ENCODE measurements around the gene FSHB. TPM values are rescaled to one million over a fixed set of nuclear protein-coding genes. Genes with fewer than 3 reads are reported as not detected.

The FSHB gene
- total RNA-seq, 3 donors from 2014 or later = not detected

GRCh38 chr11:30225642-30226041 lies 5.2 kb upstream of the FSHB start:
- H3K4me1 ChIP-seq (ENCODE audit: low read depth) = no peaks in the 10 kb centered on the region
- ATAC-seq = no peak
- peaks cover 5% of the 10 kb centered on the region for H3K9me3 ChIP-seq
- no peak for DNase-seq
- H3K36me3 ChIP-seq (ENCODE audit: low read depth) = no peaks in the 10 kb centered on the region
- intact Hi-C loops (cut with DNase I, micrococcal nuclease) = no loop called here
- TF ChIP-seq CTCF (IDR thresholded peaks at IDR 0.05) = no peak
- H3K4me3 ChIP-seq = no peak overlapping the region

GRCh38 chr11:30228323-30228884 lies 2.4 kb upstream of the FSHB start:
- ATAC-seq = no peak
- no peak for DNase-seq
- peaks cover 5% of the 10 kb centered on the region for H3K9me3 ChIP-seq
- no peak overlapping the region for H3K4me3 ChIP-seq
- no peaks in the 10 kb centered on the region for H3K4me1 ChIP-seq (ENCODE audit: low read depth)
- intact Hi-C loops (cut with DNase I, micrococcal nuclease) = no loop called here
- no peaks in the 10 kb centered on the region for H3K36me3 ChIP-seq (ENCODE audit: low read depth)
- no peak for TF ChIP-seq CTCF (IDR thresholded peaks at IDR 0.05)

GRCh38 chr11:30239025-30239424 lies 8.2 kb downstream of the FSHB start:
- TF ChIP-seq CTCF (IDR thresholded peaks at IDR 0.05) = no peak
- intact Hi-C loops (cut with DNase I, micrococcal nuclease) = no loop called here
- H3K9me3 ChIP-seq = no peaks in the 10 kb centered on the region
- no peaks in the 10 kb centered on the region for H3K36me3 ChIP-seq (ENCODE audit: low read depth)
- DNase-seq (no peak), ATAC-seq (no peak)
- H3K4me1 ChIP-seq (ENCODE audit: low read depth) = no peaks in the 10 kb centered on the region
- no peak overlapping the region for H3K4me3 ChIP-seq

- intact Hi-C loops (cut with DNase I, micrococcal nuclease) = no loop called here
- ATAC-seq = no peak
Observed at GRCh38 chr11:30244265-30244664, 13.5 kb downstream of the FSHB start.

GRCh38 chr11:30245621-30246020 lies 14.8 kb downstream of the FSHB start:
- no peaks in the 10 kb centered on the region for H3K4me1 ChIP-seq (ENCODE audit: low read depth)
- no peak overlapping the region for H3K4me3 ChIP-seq
- H3K36me3 ChIP-seq (ENCODE audit: low read depth) = no peaks in the 10 kb centered on the region
- H3K9me3 ChIP-seq = no peaks in the 10 kb centered on the region
- no peak for TF ChIP-seq CTCF (IDR thresholded peaks at IDR 0.05)
- intact Hi-C loops (cut with DNase I, micrococcal nuclease) = no loop called here
- ATAC-seq (no peak), DNase-seq (no peak)

More at GRCh38 chr11:30244265-30244664, 13.5 kb downstream of the FSHB start:
- no peaks in the 10 kb centered on the region for H3K36me3 ChIP-seq (ENCODE audit: low read depth)
- no peak for DNase-seq
- no peaks in the 10 kb centered on the region for H3K4me1 ChIP-seq (ENCODE audit: low read depth)
- TF ChIP-seq CTCF (IDR thresholded peaks at IDR 0.05) = no peak
- H3K9me3 ChIP-seq = no peaks in the 10 kb centered on the region
- H3K4me3 ChIP-seq = no peak overlapping the region
